GM23338 (cell line): ENCODE measurements around the gene ZNF534.

Source experiments
- CTCF ChIP-seq, 2 experiments: fragments of 200-600 bp in 1 of 2; sonication (generic) in 1 of 2; conservative IDR thresholded peaks; 2 replicates each; pipeline versions ENCODE4 v1.5.1 to v1.6.1; 2016 to 2017; ENCODE audit warnings: antibody characterized with exemption in 2 of 2, low read depth in 2 of 2, mild to moderate bottlenecking in 2 of 2, moderate library complexity in 1 of 2
- ETS1 ChIP-seq: IDR thresholded peaks from 2 replicates; pipeline ENCODE4 v1.6.1; 2016; ENCODE audit warnings: antibody characterized with exemption
- EZH2 ChIP-seq: fragments of 200-600 bp; sonication (generic); IDR thresholded peaks from one replicate; pipeline ENCODE4 v1.8.0; 2017; ENCODE audit warnings: antibody characterized with exemption, mild to moderate bottlenecking, low read depth; ENCODE audit not compliant: unreplicated experiment

- TF ChIP-seq ETS1 (no peak), CTCF (conservative IDR thresholded peaks at IDR 0.05; ENCODE audit: low read depth in 2 of 2) (peak in 1 of 2 experiments; percentile 37; a peak in 2 of 4 replicates), EZH2 (no peak)
Measured at GRCh38 chr19:52492201-52492993, 63.4 kb downstream of the ZNF534 start.
